ENCODE data around the gene DNAJC19.

DNAJC19 gene

GRCh38 chr3:180961552-180961951 lies 28.0 kb downstream of the DNAJC19 start:
- DNase-seq (ENCODE audit: low read depth, low spot score): no peak
- Histone ChIP-seq H3K36me3 (ENCODE audit: insufficient read depth, insufficient read length, low read length) (peaks cover 85% of the 10 kb centered on the region), H3K9me3 (ENCODE audit: insufficient read depth, low read length) (no peaks in the 10 kb centered on the region), H3K4me1 (ENCODE audit: insufficient read depth, insufficient read length) (no peaks in the 10 kb centered on the region), H3K9ac (ENCODE audit: insufficient read length, low read depth) (no peak overlapping the region), H3K27me3 (ENCODE audit: insufficient read depth, insufficient read length) (no peaks in the 10 kb centered on the region), H3K4me3 (ENCODE audit: insufficient read length, low read depth) (no peak overlapping the region)
- TF ChIP-seq SUZ12 (IDR thresholded peaks at IDR 0.05; ENCODE audit: extremely low read depth, insufficient read depth, insufficient read length): no peak
- TF ChIP-seq ZNF274 (IDR thresholded peaks at IDR 0.05; ENCODE audit: low read depth, low read length): no peak
- TF ChIP-seq YY1 (IDR thresholded peaks at IDR 0.05; ENCODE audit: insufficient read depth, insufficient read length): no peak

- TF ChIP-seq SUZ12 (IDR thresholded peaks at IDR 0.05; ENCODE audit: extremely low read depth, insufficient read depth, insufficient read length) (no peak), YY1 (IDR thresholded peaks at IDR 0.05; ENCODE audit: insufficient read depth, insufficient read length) (no peak), ZNF274 (IDR thresholded peaks at IDR 0.05; ENCODE audit: low read depth, low read length) (no peak)
These were observed 28.4 kb downstream of the DNAJC19 start for GRCh38 chr3:180961087-180961486.

GRCh38 chr3:180959691-180960090 lies 29.8 kb downstream of the DNAJC19 start:
- peaks cover 89% of the 10 kb centered on the region for H3K36me3 ChIP-seq (ENCODE audit: insufficient read depth, insufficient read length, low read length)
- H3K9me3 ChIP-seq (ENCODE audit: insufficient read depth, low read length): no peaks in the 10 kb centered on the region
- no peak overlapping the region for H3K9ac ChIP-seq (ENCODE audit: insufficient read length, low read depth)
- no peaks in the 10 kb centered on the region for H3K4me1 ChIP-seq (ENCODE audit: insufficient read depth, insufficient read length)
- H3K27me3 ChIP-seq (ENCODE audit: insufficient read depth, insufficient read length): no peaks in the 10 kb centered on the region
- no peak for TF ChIP-seq YY1 (IDR thresholded peaks at IDR 0.05; ENCODE audit: insufficient read depth, insufficient read length)
- no peak for DNase-seq (ENCODE audit: low read depth, low spot score)
- no peak overlapping the region for H3K4me3 ChIP-seq (ENCODE audit: insufficient read length, low read depth)

More at GRCh38 chr3:180961087-180961486, 28.4 kb downstream of the DNAJC19 start:
- H3K4me1 ChIP-seq (ENCODE audit: insufficient read depth, insufficient read length): no peaks in the 10 kb centered on the region
- H3K9ac ChIP-seq (ENCODE audit: insufficient read length, low read depth): no peak overlapping the region
- no peak for DNase-seq (ENCODE audit: low read depth, low spot score)
- no peak overlapping the region for H3K4me3 ChIP-seq (ENCODE audit: insufficient read length, low read depth)
- peaks cover 85% of the 10 kb centered on the region for H3K36me3 ChIP-seq (ENCODE audit: insufficient read depth, insufficient read length, low read length)
- H3K27me3 ChIP-seq (ENCODE audit: insufficient read depth, insufficient read length): no peaks in the 10 kb centered on the region
- no peaks in the 10 kb centered on the region for H3K9me3 ChIP-seq (ENCODE audit: insufficient read depth, low read length)

- Histone ChIP-seq H3K4me3 (ENCODE audit: insufficient read length, low read depth) (no peak overlapping the region), H3K36me3 (ENCODE audit: insufficient read depth, insufficient read length, low read length) (peaks cover 92% of the 10 kb centered on the region), H3K4me1 (ENCODE audit: insufficient read depth, insufficient read length) (no peaks in the 10 kb centered on the region), H3K9me3 (ENCODE audit: insufficient read depth, low read length) (no peaks in the 10 kb centered on the region), H3K27me3 (ENCODE audit: insufficient read depth, insufficient read length) (no peaks in the 10 kb centered on the region), H3K9ac (ENCODE audit: insufficient read length, low read depth) (no peak overlapping the region)
- TF ChIP-seq YY1 (IDR thresholded peaks at IDR 0.05; ENCODE audit: insufficient read depth, insufficient read length) (no peak), ZNF274 (IDR thresholded peaks at IDR 0.05; ENCODE audit: low read depth, low read length) (no peak), SUZ12 (IDR thresholded peaks at IDR 0.05; ENCODE audit: extremely low read depth, insufficient read depth, insufficient read length) (no peak)
- no peak for DNase-seq (ENCODE audit: low read depth, low spot score)
These were observed 41.7 kb downstream of the DNAJC19 start for GRCh38 chr3:180947761-180948390.

GRCh38 chr3:180940826-180941225 lies 48.7 kb downstream of the DNAJC19 start:
- Histone ChIP-seq H3K27me3 (ENCODE audit: insufficient read depth, insufficient read length) (no peaks in the 10 kb centered on the region), H3K36me3 (ENCODE audit: insufficient read depth, insufficient read length, low read length) (peaks cover 89% of the 10 kb centered on the region), H3K4me3 (ENCODE audit: insufficient read length, low read depth) (no peak overlapping the region), H3K9ac (ENCODE audit: insufficient read length, low read depth) (no peak overlapping the region), H3K4me1 (ENCODE audit: insufficient read depth, insufficient read length) (no peaks in the 10 kb centered on the region), H3K9me3 (ENCODE audit: insufficient read depth, low read length) (no peaks in the 10 kb centered on the region)
- TF ChIP-seq YY1 (IDR thresholded peaks at IDR 0.05; ENCODE audit: insufficient read depth, insufficient read length) (no peak), SUZ12 (IDR thresholded peaks at IDR 0.05; ENCODE audit: extremely low read depth, insufficient read depth, insufficient read length) (no peak), ZNF274 (IDR thresholded peaks at IDR 0.05; ENCODE audit: low read depth, low read length) (no peak)
- no peak for DNase-seq (ENCODE audit: low read depth, low spot score)

- Histone ChIP-seq H3K4me1 (ENCODE audit: insufficient read depth, insufficient read length) (peaks cover under 1% of the 10 kb centered on the region), H3K27me3 (ENCODE audit: insufficient read depth, insufficient read length) (no peaks in the 10 kb centered on the region), H3K9me3 (ENCODE audit: insufficient read depth, low read length) (no peaks in the 10 kb centered on the region), H3K36me3 (ENCODE audit: insufficient read depth, insufficient read length, low read length) (peaks cover 62% of the 10 kb centered on the region), H3K9ac (ENCODE audit: insufficient read length, low read depth) (no peak overlapping the region), H3K4me3 (ENCODE audit: insufficient read length, low read depth) (no peak overlapping the region)
- no peak for DNase-seq (ENCODE audit: low read depth, low spot score)
- TF ChIP-seq SUZ12 (IDR thresholded peaks at IDR 0.05; ENCODE audit: extremely low read depth, insufficient read depth, insufficient read length) (no peak), YY1 (IDR thresholded peaks at IDR 0.05; ENCODE audit: insufficient read depth, insufficient read length) (no peak), ZNF274 (IDR thresholded peaks at IDR 0.05; ENCODE audit: low read depth, low read length) (no peak)
These were observed 54.9 kb downstream of the DNAJC19 start for GRCh38 chr3:180934638-180935037.
